Nephron (organoid): ENCODE results near the gene RTN1.

Experiments
- H3K27ac Mint-ChIP-seq, 3 experiments: 2 replicates each; pipeline ENCODE4 v1.8.0; 2020; ENCODE audit warnings: mixed read lengths in 3 of 3, mild to moderate bottlenecking in 2 of 3, moderate library complexity in 1 of 3
- H3K27me3 Mint-ChIP-seq: 2 replicates; pipeline ENCODE4 v1.8.0; 2021; ENCODE audit warnings: low read depth, mild to moderate bottlenecking, moderate library complexity, mixed read lengths
- H3K36me3 Mint-ChIP-seq: 2 replicates; pipeline ENCODE4 v1.8.0; 2020; ENCODE audit warnings: low read depth, mixed read lengths
- H3K4me1 Mint-ChIP-seq: 2 replicates; pipeline ENCODE4 v1.8.0; 2020; ENCODE audit warnings: mixed read lengths
- H3K4me3 Mint-ChIP-seq, 3 experiments: 2 replicates each; pipeline ENCODE4 v1.8.0; 2020; ENCODE audit warnings: mild to moderate bottlenecking in 3 of 3, mixed read lengths in 3 of 3, moderate library complexity in 2 of 3
- H3K9me3 Mint-ChIP-seq: 2 replicates; pipeline ENCODE4 v1.8.0; 2020; ENCODE audit warnings: mixed read lengths
- CTCF ChIP-seq, 3 experiments: fragments of 200-600 bp; sonication (generic); IDR thresholded peaks; one replicate each; pipeline ENCODE4 v1.5.0; 2021; ENCODE audit warnings: antibody characterized with exemption in 3 of 3; ENCODE audit not compliant: unreplicated experiment in 3 of 3

Gene RTN1

GRCh38 chr14:59782760-59783159 is 87.8 kb downstream of the RTN1 start:
- Mint-ChIP-seq H3K36me3 (no peaks in the 10 kb centered on the region), H3K27me3 (peaks cover 15% of the 10 kb centered on the region), H3K4me3 (no peak overlapping the region), H3K27ac (no peak overlapping the region), H3K9me3 (no peaks in the 10 kb centered on the region), H3K4me1 (peaks cover 6% of the 10 kb centered on the region)
- TF ChIP-seq CTCF (IDR thresholded peaks at IDR 0.05; ENCODE audit: unreplicated experiment in 3 of 3), result no peak

DNA sequence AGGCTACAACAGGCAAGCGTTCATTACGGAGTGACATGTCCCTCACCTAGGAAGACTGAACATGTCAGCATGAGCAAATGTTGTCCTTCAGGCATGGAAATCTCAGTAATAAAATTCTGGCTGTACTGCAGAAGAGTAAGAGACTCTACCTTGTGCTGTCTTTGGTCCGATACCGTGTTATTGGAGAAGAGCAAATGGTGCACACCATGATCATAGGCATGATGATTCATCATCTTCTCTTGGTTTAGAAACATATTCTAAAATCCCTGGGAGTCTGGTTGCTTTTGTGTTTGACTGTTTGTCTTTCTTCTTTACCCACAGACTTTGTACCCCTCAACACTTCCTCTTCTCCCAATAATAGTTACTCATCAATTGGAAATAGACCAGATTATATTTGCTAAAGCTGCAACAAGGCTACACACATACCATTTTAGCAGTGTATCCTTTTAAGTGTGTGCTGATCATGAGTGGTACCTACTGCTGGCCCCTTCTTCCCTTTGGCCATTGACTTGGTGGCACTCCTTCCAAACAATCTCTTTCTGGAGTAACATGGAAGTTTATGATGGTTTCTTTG is 93.5 kb downstream of the RTN1 start:
- Mint-ChIP-seq H3K27me3 (peaks cover 23% of the 10 kb centered on the region), H3K4me3 (no peak overlapping the region), H3K9me3 (no peaks in the 10 kb centered on the region), H3K4me1 (peaks cover 5% of the 10 kb centered on the region), H3K36me3 (no peaks in the 10 kb centered on the region), H3K27ac (no peak overlapping the region)
- no peak for TF ChIP-seq CTCF (IDR thresholded peaks at IDR 0.05; ENCODE audit: unreplicated experiment in 3 of 3)

DNA sequence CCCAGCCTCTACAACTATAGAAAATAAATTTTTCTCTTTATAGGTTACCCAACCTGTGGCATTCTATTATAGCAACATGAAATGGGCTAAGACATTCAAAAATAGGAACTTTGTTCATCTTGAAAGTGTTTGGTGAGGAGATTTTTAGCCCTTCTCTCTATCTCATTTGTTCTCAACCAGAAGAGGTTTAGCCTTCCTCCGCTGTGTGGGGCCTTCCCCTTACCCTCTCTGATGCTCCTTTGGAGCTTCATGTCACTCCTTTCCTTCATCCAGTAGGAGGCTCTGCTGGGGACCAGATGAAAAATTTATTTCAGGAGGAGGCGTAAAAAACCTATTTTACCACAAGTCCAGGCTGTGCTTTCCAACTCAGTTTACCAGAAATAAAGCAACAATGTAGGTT is 94.1 kb downstream of the RTN1 start:
- no peak for TF ChIP-seq CTCF (IDR thresholded peaks at IDR 0.05; ENCODE audit: unreplicated experiment in 3 of 3)
- peaks cover 6% of the 10 kb centered on the region for H3K4me1 Mint-ChIP-seq
- H3K27me3 Mint-ChIP-seq, result peaks cover 23% of the 10 kb centered on the region
- no peaks in the 10 kb centered on the region for H3K9me3 Mint-ChIP-seq
- H3K36me3 Mint-ChIP-seq, result no peaks in the 10 kb centered on the region
- H3K4me3 Mint-ChIP-seq, result no peak overlapping the region
- H3K27ac Mint-ChIP-seq, result no peak overlapping the region

DNA sequence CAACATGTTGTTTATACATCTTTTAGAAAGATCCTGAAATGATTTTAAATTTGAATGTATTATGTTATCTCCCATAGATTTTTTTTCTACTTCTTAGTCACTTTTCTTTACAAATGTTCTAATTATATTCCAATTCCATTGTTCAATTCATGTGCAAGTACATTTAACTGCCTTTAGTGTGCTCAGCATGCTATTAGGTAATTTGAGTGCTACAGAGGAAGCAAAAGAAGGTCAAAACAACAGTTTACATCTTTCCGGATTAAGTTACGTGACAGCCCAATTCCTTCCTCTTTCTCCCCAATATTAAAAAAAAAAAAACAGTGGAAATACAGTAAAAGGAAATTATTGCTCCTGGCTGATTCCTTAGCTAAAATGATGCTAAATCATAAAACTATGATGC is 98.3 kb downstream of the RTN1 start:
- Mint-ChIP-seq H3K4me3 (no peak overlapping the region), H3K4me1 (peaks cover 11% of the 10 kb centered on the region), H3K27ac (no peak overlapping the region), H3K9me3 (no peaks in the 10 kb centered on the region), H3K27me3 (peaks cover 13% of the 10 kb centered on the region), H3K36me3 (no peaks in the 10 kb centered on the region)
- TF ChIP-seq CTCF (IDR thresholded peaks at IDR 0.05; ENCODE audit: unreplicated experiment in 3 of 3), result no peak

DNA sequence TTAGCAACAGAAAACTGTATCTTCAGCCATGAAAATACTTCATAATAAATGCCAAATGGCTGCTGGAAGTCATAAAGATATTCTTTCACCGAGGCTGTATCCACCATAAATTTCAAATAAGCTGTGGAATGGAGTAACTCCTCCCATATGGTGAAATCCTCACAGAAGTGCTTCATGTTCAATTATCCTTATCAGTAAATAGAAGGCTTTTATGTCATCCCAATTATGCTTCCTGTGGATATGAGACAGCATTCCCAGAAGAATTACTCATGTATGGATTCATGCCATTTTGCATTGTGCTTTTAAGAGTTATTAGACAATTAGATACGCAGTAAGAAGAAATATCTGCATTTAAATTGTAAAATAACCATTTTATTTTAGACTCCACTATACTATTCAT is 99.0 kb downstream of the RTN1 start:
- Mint-ChIP-seq H3K9me3 (no peaks in the 10 kb centered on the region), H3K27ac (no peak overlapping the region), H3K4me1 (peaks cover 11% of the 10 kb centered on the region), H3K27me3 (peaks cover 12% of the 10 kb centered on the region), H3K36me3 (no peaks in the 10 kb centered on the region), H3K4me3 (no peak overlapping the region)
- TF ChIP-seq CTCF (IDR thresholded peaks at IDR 0.05; ENCODE audit: unreplicated experiment in 3 of 3), result no peak

DNA sequence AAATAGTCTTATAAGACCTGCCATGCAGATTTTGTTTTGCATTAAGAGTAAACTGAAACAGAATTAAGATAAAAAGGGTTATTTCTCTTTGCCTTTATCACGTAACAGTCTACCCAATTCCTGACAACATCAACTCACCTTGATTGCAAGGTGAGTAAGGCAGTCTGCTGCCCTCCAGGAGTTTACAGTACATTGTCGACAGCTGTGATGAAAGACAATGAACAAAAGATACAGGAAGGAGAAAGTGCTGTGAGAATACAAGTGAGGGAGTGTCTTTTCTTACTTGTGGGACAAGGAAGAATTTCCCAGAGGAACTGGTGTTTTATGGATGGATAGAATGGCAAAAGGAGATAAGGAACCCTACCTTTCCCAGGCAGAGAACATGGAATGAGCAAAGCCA is 101.0 kb downstream of the RTN1 start:
- TF ChIP-seq CTCF (IDR thresholded peaks at IDR 0.05; ENCODE audit: unreplicated experiment in 3 of 3), result no peak
- H3K9me3 Mint-ChIP-seq, result no peaks in the 10 kb centered on the region
- H3K27ac Mint-ChIP-seq, result no peak overlapping the region
- no peak overlapping the region for H3K4me3 Mint-ChIP-seq
- peaks cover 5% of the 10 kb centered on the region for H3K27me3 Mint-ChIP-seq
- peaks cover 11% of the 10 kb centered on the region for H3K4me1 Mint-ChIP-seq
- no peaks in the 10 kb centered on the region for H3K36me3 Mint-ChIP-seq
